ENCODE results near the gene CADPS2.

The CADPS2 gene

DNA sequence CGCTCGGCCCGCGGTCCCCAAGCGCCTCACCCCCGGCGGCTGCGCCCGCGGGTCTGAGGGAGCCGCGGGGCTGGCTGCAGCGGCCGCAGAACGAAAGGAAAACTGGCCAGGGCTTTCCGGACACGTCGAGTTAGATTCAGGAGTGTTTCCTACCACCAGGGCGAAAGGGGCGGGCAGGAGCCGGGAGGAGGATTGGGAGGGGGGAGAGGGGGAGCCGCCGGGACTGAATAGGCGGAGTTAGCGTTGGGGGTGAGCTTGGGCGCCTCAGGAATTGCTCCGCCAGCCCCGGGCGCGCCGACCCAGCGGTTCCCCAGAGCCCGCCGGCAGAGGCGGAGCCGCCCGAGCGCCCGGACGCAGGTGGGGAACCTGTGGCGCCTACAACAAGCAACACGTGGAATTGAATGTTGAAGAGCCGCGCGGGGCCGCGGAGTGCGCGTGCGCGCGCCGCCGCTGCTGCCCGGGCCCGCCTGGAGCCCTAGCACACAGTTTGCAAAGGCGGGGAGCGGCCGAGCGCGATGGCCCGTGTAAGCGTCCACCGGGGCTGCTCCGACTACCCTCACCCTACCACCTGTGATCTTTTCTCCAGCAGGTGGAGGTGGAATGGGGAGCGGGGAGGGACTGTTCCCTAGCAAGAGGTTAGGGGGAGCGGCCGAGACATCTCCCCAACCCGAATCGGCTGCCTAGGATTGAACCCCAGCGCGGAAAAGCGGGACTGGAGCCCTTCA lies at the start of gene CADPS2:
Gene CADPS2 (minus strand): TSS at position 104 of the 725 bp plus-strand sequence. CDS start 123 bp downstream, outside the sequence.
- DNase-seq = no peak

DNA sequence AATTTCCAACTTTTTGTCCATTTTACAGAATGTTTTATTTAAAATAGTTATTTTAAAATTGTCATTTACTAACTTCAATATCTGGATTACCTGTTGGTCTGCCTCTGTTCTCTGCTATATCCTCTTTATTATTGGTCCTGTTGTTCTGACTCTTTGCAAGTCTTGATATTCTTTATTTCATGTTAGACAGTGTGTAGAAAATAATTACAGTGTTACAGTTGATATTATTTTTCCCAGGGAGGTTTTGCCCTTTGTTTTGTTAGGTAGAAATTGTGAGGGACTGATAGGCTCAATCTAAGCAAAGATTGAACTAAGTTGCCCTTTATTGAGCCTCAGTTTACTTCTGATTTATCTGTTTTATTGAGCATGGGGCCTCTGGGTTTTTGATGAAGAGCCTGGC lies 49.4 kb upstream of the CADPS2 start:
- no peak for DNase-seq

DNA sequence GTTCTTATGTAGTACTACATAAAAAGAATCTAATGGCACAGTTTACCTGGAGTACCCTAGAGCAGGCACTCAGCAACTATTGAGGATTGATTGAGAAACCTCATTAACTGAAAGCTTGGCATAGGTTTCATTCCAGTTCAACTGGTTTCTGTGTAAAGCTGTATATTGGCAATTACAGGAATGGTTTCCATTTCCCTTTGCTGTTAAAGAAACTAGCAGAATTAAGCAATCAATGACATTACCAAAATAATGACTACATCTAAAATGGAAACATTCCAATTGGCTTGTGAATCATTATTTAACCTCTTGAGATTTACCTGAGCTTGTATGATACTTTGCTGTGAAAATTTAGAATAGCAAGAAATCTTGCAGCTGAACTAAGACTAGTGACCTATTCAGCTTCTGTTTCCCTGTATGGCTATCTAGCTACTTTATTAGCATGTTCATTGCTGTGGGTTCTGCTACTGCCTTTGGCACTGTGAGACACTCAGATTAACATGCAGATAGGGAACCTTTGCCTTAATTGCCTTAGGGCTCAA lies 33.5 kb upstream of the CADPS2 start:
- no peak for DNase-seq

DNA sequence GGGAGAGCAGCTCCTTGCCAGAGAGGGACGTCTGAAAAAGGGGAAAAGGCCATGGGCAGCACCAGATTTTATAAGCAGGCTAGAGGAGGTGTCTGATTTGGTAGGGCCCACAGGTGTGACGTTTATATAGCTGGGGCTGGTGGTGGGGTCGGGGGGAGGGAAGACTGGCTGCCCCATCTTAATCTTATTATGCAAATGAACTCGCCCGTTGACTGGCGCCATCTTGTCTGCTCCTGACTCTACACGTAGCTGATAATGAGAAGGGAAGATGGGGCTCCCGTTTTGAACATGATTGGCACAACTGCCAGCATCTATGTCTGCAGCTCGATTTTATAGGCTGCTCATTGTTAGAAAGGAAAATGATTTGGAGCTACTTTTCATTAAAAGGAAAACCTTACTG lies 28.6 kb upstream of the CADPS2 start:
- DNase-seq = no peak

DNA sequence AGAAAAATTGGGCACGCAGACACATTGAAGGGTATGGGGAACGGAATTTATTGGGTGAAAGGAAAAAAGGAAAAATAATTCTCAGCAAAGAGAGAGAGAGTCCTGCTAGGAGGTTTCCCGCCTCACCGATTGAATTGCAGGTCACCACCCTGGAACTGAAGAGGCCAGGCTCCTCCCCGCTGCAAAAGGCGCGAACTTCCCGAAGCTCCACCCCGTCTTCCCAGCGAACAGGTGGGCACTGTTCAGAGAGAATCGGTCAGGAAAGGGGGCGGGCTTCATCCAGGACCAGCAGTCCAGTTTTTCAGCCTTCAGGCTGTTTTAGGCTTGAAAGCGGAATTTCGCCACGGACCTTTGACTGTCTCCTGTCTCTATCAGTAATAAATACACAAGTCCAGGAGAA lies 27.3 kb upstream of the CADPS2 start:
- DNase-seq = no peak

DNA sequence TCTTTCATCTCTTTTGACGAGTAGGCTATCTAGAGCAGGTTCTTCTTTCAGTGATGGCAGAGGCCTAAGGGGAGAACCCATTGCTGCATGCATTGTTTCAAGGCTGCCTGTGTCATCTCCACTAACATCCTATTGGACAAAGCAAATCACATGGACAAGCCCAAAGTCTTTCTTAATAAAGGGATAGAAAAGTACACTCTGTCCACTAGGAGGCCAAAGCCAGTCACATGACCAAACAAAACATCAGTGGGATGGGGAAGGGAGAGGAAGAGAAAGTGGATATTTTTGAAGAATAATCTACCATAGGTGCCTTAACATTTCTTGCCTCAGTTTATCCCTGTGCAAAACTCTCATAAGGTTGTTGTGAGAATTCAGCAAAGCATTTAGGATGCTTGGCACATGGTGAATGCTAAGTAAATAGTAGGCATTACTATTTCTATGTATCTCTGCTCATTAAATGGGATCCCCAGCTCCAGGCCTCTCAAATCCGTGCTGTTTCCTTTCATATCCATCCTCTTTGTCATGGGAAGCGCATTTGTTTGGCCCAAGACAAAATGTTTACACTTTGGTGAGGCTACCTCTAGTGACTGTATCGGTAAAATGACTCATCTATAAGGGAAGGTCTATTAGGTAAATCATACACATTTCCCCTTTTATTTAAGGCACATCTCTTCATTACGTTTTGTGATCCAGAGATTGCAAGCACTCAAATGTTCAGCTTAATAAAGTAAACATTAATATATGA lies 16.7 kb upstream of the CADPS2 start:
- DNase-seq = no peak

DNA sequence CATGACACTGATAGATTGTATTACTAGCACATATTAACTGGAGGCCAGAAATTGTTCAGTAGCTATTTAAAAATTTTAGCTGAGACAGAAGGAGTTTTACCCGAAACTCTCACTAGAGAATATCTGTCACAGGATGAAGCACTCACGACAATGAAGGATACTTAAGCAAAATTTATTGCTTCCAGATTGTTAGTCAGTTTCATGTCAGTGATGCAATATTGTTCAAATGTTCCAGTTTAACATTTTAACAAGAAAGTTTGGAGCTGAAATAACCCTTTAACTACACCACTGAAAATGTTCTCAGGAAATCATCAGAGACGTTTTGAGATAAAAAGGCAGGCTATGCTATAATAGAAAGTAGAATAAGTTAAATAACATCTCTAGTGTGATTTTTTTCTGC lies 15.0 kb upstream of the CADPS2 start:
- DNase-seq = no peak

DNA sequence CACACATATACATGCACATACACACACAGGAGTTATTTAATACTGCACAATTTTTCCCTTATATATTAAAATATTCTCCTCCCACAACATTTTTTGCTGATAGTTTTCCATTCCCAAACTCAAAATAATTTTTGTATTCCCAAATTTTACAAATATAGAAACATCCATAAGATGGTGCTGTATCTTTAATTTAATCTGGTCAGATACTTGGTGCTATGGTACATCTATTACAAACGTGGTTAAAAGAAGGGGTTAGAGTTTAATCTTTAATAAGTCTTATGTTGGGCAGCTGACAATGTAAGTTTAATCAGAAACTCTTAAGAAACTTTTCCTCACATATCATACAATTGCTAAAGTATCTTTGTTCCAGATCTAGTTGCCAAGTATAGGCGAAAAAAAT lies 10.2 kb upstream of the CADPS2 start:
- no peak for DNase-seq

DNA sequence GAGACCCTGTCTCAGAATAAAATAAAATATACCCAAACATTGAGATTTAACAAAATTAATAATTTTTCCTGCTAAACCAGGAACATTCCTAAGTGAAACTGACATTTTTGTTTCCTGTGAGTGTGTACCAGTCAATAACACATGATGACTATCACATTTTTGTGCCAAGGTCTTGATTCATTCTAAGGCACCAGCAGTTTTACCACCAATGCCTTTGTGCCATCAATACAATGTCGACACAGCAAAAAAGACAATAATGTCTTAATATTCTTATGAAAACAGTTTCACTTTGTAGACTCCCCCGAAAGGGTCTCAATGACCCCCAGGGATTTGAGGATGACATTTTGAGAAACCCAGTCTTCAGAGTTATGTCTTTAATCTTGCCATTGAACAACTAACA lies 7.2 kb upstream of the CADPS2 start:
- DNase-seq = no peak

DNA sequence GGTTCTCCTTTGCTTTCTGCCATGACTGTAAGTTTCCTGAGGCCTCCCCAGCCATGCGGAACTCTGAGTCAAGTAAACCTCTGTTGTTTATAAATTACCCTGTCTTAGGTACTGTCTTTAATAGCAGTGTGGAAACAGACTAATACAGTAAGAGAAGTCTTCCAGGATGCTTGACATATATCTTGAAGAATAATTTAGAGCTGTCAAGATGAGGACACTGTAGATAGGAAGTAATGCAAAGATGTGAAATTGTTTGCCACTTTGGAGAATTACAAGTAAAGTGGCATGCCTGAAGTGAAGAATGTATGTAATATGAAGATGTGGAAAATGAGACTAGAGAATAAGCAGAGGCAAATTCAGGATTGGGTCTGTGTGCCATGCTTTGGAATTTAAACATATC lies 2.9 kb upstream of the CADPS2 start:
- no peak for DNase-seq

DNA sequence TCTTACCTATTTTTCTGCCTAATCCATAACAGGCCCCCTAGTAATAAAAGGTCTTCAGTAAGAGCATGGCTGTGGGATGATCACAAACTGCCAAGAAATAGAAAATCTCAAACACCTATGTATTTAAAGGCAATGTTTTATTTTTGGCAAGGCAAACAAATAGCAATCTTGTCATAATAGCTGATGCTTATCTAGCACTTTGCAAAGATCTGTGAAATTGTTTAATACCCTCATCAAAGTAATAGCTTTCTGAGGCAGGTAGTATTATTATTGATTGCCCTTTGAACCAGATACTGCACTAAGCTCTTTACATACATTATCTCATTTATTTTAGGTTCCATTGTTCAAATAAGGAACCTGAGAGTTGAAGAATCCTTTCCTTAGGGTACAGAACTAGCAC lies 1.6 kb upstream of the CADPS2 start:
- no peak for DNase-seq

DNA sequence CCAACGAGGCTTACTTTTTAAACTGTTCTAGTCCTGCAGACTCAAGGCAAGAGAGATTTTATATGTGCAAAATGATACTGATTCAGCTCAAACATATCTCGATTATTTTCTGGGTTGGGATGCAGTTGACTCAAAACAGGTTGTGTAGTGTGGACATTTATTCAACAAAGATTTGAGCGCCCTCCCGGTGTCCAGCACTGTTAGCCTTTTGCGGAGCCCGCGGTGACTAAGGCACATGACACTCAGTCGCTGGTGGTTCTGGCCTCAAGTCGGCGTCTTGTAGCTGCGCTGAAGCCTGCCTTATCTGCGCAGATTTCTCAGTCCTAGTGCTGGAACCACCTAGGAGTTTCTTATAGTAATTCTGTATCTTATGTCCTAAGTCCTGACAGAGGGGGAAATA lies 938 bp upstream of the CADPS2 start:
- no peak for DNase-seq

DNA sequence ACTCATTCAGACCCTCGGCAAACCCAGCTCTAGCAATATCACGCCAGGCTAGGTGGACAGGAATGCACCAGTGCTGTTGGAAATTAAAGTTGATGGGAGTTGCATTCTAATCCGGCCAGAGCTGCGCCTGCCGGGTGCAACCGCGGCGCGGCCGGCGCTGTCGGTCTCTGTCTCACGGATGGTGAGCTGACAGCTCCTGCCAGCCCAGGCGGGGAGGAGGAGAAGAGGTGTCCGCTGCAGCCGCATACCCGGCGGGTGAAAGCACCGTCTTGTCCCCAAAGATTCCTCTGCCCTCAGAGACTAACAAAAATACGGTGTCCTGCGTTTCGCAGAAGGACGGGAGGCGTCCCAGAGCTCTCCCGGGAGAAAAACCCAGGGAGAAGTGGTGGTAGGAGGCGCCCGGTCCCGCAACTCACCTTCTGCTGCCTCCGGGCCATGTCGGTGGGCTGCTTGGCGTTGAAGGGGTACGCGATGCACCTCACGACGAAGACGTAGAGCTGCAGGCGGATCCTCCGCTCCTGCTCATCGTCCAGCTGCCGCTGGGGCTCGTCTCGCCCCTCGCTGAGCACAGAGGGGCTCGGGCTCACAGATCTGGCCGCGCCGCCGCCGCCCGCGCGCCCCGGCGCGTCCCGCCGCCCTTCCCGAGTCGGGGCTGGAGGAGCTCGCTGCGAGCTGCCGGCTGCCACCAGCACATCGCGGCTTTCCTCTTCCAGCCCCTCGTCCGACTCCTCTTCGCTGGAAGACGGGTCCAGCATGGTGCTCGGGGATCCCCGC lies 490 bp downstream of the CADPS2 start:
- DNase-seq = peak; percentile 21

DNA sequence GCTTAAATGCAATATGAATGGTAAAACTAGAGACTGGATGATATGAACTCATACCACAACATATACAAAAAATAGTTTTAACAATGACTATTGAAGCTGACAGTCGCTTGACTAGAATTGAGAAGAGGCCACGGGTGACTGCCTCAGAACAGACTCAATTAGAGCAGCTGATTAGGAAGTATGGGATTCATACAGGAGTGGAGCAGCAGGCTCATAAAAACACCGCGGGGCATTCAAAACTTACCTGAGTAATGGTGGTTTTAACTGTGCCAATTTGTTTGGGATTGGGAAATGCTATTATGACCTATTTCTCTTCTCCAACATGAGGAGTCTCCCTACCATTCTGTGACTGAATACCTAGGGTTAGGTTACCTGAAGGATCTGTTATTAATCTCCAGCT lies 2.1 kb downstream of the CADPS2 start:
- no peak for DNase-seq

DNA sequence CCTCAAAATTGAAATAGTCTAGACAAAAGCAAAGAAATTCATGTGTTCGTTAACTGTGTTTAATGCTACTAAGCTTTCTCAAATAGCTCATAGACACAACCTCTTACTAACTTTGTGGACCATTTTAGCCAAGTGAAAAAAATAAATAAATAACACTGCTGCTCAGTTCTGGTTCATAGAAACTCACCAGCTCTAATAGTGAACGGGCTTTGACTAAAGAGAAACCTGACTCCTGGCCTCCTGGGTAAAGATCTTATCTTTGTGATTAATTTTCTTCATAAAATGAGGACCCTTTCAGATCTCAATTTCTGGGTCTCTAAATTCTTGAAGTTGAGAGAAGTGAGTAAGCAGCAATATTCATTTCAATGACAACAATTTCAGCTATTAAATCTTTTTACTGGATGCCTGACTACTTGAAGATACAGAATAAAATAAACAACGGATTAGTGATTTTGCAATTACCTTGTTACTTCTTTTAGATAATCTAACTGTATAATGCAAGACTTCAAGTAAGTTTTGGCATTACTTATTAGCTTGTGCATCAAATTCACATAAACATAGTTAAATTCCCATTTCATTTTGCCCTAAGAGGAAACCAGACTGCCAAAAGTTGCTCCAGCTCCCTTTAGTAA lies 3.1 kb downstream of the CADPS2 start:
- DNase-seq = no peak

DNA sequence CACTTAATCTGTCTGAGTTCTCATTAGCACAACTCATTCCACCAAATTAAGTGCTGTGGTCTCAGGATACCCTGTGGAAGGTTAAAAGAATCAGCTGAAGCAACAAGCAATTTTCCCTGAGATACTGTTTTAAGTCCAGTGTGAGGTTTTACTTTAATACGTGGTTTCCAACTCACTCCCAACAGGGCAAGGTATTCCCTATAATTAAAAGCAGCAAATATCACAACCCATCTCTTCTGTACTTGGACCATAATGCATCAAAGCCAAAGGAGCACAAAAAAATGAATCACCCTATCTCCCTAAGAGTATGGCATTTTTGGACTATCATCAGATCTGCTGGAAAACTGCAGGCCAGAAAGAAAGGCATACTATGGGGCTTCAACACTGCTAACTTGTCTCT lies 4.9 kb downstream of the CADPS2 start:
- no peak for DNase-seq

DNA sequence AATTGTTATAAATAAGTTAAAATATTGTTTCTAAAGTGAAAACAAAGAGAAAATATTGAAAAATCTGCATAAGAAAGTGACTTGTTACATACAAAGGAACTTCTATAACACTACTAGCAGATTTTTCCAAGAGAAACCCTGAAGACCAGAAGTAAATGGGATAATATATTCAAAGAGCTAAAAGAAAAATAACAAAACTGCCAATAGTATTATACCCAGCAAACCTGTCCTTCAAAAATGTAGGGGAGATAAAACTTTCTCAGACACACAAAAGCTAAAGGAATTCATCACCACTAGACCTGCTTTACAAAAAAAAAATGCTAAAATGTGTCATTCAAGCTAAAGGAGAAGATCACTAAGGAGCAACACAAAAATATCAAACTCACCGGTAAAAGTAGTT lies 17.0 kb downstream of the CADPS2 start:
- no peak for DNase-seq

DNA sequence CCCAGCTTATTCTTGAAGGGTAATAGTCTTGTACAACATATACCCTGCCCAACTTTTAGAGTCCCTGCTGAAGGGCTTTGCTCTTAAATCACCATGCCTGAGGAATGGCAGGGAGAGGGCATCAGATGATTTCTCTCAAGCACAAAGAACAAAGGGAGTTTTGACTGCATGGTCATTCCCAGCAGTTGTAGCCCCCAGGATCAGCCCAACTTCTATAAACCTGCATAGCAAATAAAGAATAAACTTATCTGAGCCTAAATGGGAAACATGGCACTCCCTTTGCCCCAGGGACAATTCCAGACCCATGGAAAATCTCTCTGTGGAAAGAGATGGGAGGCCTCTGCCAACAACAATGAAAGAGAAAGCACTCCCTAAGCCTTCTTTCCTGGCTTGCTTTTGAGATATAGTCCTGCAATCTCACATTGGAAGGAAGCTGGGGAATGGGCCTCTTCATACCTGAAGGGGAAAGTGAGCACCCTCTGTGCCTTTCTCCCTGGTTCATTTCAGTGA lies 18.7 kb downstream of the CADPS2 start:
- DNase-seq = no peak

DNA sequence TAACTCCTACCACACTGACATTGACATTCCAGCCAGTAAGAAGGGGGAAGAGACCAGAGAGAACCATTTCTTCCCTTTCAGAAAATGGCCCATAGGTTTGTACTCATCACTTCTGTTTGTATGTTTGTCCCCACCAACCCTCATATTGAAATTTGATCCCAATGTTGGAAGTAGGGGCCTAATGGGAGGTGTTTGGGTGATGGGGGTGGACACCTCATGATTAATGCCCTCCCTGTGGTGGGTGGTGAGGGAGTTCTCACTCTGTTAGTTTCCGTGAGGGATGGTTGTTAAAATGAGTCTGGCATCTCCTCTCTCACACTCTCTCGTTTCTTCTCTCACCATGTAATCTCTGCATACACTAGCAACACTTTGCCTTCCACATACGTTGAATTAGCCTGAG lies 21.4 kb downstream of the CADPS2 start:
- DNase-seq = no peak

DNA sequence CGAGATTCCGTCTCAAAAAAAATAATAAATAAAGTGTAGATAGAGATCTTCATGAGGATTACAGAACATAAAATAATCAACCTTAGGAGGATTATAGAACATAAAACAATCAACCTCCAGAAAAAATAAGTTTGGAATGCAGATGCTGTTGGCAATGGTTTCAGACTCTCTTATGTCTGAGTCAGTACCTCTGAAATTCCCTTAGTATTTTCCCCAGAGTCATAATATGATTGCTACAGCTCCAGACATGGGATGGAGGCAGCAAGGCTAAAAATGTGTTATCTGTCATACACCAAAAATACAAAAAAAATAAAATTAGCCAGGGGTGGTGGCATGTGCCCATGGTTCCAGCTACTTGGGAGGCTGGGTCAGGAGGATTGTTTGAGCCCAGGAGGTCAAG lies 22.2 kb downstream of the CADPS2 start:
- no peak for DNase-seq

DNA sequence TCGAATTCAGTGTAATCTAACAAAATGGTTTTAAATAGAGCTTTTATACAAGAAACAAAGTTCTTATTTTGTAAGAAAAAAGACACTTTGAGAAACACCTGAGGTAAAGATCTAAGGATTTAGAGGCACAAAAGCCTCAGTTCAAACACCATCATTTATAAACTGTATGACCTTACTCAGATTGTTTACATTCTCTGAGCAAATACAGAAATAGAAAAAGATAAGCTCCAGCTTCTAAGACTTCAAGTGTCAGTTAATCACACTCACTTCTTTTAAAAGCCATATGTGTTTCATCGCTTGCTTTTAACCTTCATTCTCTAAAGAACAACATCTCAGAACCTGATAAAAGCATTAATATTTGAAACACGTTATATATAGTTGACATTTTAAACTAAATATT lies 27.9 kb downstream of the CADPS2 start:
- DNase-seq = no peak

DNA sequence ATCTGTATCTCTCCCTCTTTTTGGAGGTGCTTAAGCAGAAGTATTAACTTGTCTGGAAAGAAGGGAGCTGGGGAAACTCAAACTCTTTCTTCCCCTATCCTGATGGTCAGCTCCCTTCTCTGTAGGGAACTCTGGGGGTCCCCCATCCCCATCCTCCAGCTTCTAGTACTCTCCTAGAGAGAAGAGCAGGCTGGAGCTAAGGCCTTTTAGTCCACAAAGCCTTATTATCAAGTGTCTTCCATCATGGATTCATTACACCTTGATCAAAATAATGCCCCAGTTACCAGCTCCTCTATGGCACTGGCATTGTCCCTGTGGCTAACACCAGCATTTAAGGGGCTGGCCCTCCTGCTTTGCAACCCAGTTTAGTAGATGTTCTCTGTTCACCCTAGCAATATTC lies 35.7 kb downstream of the CADPS2 start:
- DNase-seq = no peak

DNA sequence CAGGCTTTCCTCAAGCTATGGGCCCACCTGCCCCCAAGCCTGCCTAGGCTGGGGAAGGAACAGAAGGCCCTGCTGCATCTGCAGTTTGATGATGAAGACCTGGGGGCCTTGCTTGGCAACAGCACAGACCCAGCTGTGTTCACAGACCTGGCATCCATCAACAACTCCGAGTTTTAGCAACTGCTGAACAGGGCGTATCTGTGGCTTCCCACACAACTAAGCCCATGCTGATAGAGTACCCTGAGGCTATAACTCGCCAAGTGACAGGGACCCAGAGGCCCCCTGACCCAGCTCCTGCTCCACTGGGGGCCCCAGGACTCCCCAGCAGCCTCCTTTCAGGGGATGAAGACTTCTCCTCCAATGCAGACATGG lies 36.3 kb downstream of the CADPS2 start:
- DNase-seq = no peak

Data from GOT3 (cell line).